D721Med (cell line): ENCODE data around the gene SERPIND1.

Experiments
- DNase-seq: peaks from one replicate; pipeline ENCODE4 v3.0.0; 2011; ENCODE audit warnings: low spot score; ENCODE audit not compliant: insufficient read length
- FAIRE-seq: peaks from 2 replicates; lab custom pipeline; 2011; peaks lifted over from hg19 to GRCh38; lab: Jason Lieb, UNC
- TF ChIP-seq, protein P1 (sequence below): IDR thresholded peaks from 2 replicates; pipeline ENCODE4 v1.5.1; 2012; ENCODE audit warnings: mild to moderate bottlenecking, control low read depth; ENCODE audit not compliant: insufficient read depth; ENCODE audit errors: missing control alignments

Gene SERPIND1

DNA sequence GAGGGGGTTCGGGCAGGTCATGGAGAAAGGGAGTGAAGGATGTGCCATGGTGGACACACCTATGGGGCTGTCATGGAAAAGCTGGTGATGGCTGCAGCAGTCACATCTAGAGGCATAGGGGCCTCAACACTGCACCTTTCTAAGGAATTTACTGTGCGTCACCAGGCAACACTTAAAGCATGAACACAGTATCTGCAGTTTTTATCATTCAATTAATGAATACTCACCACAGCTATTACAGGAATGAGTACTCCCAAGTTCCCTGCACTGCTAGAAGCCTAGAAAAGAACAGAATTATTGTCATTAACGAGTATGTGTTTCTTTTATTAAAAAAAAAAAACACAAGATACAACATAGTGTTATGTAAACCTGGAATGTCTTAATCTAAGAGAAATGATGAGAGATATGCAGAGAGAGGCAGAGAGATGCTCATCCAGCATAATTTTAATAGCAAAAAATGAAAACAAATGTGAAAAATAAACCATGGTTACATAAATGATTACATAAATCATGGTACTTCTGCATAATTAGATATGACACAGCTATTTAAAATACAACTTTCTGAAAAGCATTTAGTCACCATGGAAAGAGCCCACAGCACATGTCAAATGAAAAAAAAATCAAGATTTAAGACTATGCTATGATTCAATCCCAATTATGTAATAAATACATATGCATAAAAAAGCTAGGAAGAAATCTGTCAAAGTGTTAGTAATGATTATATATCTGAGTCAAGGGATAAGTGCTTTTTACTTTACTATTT is 19.2 kb downstream of the SERPIND1 start:
- no peak for DNase-seq
- TF ChIP-seq, protein P1, sequence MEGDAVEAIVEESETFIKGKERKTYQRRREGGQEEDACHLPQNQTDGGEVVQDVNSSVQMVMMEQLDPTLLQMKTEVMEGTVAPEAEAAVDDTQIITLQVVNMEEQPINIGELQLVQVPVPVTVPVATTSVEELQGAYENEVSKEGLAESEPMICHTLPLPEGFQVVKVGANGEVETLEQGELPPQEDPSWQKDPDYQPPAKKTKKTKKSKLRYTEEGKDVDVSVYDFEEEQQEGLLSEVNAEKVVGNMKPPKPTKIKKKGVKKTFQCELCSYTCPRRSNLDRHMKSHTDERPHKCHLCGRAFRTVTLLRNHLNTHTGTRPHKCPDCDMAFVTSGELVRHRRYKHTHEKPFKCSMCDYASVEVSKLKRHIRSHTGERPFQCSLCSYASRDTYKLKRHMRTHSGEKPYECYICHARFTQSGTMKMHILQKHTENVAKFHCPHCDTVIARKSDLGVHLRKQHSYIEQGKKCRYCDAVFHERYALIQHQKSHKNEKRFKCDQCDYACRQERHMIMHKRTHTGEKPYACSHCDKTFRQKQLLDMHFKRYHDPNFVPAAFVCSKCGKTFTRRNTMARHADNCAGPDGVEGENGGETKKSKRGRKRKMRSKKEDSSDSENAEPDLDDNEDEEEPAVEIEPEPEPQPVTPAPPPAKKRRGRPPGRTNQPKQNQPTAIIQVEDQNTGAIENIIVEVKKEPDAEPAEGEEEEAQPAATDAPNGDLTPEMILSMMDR, result no peak
- no peak for FAIRE-seq

DNA sequence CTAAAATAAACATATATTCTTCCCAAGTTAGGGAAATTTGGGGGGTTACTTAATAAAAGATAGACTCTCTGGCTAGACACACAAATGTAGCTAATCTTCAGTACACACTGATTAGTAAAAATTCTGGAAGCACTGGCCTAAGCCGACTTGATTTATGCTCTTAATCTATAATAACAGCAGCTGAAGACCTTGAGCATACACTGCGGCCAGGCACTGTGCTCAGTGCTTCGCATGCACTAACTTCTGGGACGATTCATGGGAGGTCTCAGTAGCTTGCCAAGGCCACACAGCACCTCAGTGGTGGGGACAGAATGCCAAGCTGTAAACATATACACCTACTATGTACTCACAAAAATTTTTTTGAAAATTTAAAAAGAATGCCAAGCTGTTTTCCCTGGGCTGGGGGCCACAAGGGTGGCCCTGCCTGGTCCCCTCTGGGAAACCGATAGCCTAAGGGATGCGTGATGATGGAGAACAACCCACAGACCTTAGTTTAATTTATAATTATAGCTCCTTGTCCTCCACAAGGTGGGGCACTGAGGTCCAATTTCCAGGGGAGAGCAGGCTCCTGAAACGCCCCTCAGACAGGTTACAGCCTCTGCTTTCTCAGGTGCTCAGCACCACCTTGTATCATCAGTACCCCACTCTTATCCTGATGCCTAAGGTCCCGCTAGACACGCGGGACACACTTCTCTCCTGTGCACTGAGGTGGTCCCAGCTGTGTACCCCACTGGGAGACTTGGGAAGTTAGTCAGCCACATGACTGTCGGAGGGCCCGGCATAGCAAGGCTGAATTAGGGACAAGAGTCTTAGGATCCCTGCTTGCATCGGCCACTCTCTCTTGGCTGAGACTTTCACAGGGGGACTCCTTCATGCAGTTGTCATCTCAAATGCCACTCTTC is 20.1 kb downstream of the SERPIND1 start:
- TF ChIP-seq, protein P1, result no peak
- DNase-seq (peak; percentile 64), FAIRE-seq (peak; percentile 69)

DNA sequence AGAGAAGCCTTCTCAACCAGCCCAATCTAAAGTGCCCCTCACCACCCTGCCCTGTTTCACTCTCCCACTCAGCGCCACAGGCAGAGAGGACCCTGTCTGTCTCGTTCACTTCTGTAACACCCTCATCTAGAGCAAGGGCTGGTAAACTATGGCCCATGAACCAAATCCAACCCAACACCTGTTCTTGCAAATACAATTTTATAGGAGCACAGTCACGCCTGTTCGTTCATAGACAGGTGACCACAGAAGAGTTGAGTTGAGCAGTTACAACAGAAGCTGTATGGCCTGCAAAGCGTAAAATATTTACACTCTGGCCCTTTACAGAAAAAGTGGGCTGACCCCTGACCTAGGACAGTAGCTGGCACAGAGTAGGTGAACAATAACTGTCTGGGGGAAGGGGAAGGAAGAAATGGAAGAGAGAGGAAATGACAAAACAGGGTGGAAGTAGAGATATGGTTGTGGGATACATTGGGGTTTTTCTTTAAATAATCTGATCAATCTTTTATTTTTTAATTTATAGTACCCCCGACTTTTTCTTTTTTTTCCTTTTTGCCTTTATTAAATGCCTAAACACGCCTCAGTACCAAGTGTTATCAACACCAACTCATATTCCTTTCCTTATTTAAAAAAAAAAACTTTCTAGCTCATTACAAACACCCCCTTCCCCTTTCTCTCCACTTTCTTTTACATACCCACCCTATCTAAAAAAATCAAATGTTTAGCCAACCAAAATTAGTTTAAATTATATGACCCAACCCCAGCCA is 20.9 kb downstream of the SERPIND1 start:
- TF ChIP-seq, protein P1, result no peak
- DNase-seq (no peak), FAIRE-seq (no peak)

DNA sequence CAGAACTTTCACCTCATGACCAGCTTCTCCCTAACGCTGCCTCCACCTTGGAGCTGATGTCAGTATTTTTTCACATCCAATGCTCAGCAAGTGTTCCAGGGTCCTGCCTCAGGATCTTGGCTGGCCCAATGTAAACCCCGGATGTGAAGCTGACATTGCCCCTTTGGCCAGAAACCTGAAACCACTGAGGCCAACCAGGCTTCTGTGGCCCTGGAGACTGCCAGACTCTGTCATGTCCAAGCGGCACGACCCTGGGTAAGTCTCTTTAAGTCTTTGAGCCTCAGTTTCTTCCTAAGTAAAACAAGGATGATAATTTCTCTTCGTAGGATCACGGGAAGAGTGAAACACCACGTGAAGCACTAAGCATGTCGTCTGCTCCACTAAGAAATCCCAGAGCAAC is 22.8 kb downstream of the SERPIND1 start:
- FAIRE-seq, result no peak
- TF ChIP-seq, protein P1, result no peak
- DNase-seq, result no peak

DNA sequence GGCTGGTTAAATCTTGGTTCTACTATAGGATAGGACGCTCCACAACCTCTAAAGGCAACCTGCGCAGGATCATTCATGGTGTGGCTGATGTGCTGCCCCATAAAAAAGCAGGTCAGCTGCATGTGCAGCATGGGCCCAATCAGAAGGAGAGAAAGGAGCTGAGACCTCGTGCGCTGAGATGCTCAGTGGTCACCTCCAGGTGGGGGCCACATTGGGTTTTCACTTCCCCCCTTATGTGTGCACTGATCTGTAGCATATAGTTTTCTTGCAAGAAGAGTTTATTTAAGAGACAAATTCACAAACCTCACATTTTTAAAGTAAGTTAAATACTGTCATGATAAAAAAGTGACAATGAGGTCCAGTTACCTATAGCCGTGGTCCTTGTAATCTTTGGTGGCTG is 24.3 kb downstream of the SERPIND1 start:
- FAIRE-seq (no peak), DNase-seq (no peak)
- TF ChIP-seq, protein P1, result no peak

DNA sequence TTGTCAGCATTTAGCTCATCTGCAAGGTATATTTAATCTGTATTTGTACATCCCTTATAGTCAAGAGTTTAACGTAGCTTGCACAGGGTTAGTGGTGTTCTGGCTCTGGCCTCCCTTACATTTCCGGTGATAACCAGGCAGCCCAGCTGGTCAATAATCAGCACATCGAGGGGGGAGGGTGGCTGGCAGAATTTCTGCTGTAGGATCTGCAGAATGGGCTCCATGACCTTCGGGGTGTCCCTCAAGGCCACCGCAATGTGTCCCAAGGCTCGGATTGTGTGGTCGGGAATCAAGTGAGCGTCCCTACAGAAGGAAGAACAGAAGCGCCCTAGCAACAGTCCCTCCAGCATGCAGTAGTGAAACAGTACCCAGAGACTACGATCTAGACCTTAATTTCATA is 25.1 kb downstream of the SERPIND1 start:
- no peak for FAIRE-seq
- TF ChIP-seq, protein P1, result no peak

More for the DNA sequence above, 25.1 kb downstream of the SERPIND1 start:
- DNase-seq, result no peak
